HG03175 (cell line): ENCODE measurements around the gene GNAL.
A peak's percentile ranks its signal among the peaks of the same experiment; 100 is the strongest.
"Not testable (repeated sequence)": the region's sequence is repeated elsewhere in the genome, so short reads cannot be mapped to it uniquely, and the experiment has no call there.

ENCODE experiments used
- ATAC-seq: cut with Tn5 transposase; IDR thresholded peaks from one replicate; pipeline ENCODE4 v1.9.1; 2021; ENCODE audit warnings: mild to moderate bottlenecking, moderate library complexity; ENCODE audit not compliant: unreplicated experiment

GNAL gene

GRCh38 chr18:11844436-11844835, 155.4 kb downstream of the GNAL start:
- no peak for ATAC-seq

- ATAC-seq, result no peak
Observed at GRCh38 chr18:11845654-11846053, 156.6 kb downstream of the GNAL start.

- no peak for ATAC-seq
Observed at GRCh38 chr18:11847811-11848210, 158.7 kb downstream of the GNAL start.

GRCh38 chr18:11849279-11849678, 160.2 kb downstream of the GNAL start:
- ATAC-seq, result no peak

GRCh38 chr18:11849841-11850634, 161.0 kb downstream of the GNAL start:
- no peak for ATAC-seq

- ATAC-seq, result peak; percentile 28
Observed at GRCh38 chr18:11850821-11851145, 161.7 kb downstream of the GNAL start.

- ATAC-seq, result peak; percentile 94
Observed at GRCh38 chr18:11851146-11851805, 162.2 kb downstream of the GNAL start, which contains the start of gene CHMP1B. TSS of gene CHMP1B (plus strand) at chr18:11851413. CDS start at chr18:11851512, 99 bp downstream.

GRCh38 chr18:11851806-11852337, 162.8 kb downstream of the GNAL start:
- no peak for ATAC-seq

- not testable (repeated sequence) for ATAC-seq
Observed at GRCh38 chr18:11854554-11854953, 165.5 kb downstream of the GNAL start.

- ATAC-seq, result no peak
Observed at GRCh38 chr18:11857177-11857887, 168.3 kb downstream of the GNAL start.

- no peak for ATAC-seq
Observed at GRCh38 chr18:11859282-11859830, 170.3 kb downstream of the GNAL start.

- ATAC-seq, result no peak
Observed at GRCh38 chr18:11859903-11860407, 170.9 kb downstream of the GNAL start.

- no peak for ATAC-seq
Observed at GRCh38 chr18:11860594-11861450, 171.8 kb downstream of the GNAL start.

GRCh38 chr18:11861583-11862288, 172.7 kb downstream of the GNAL start:
- ATAC-seq, result no peak

- ATAC-seq, result no peak
Observed at GRCh38 chr18:11862468-11863137, 173.5 kb downstream of the GNAL start.

- no peak for ATAC-seq
Observed at GRCh38 chr18:11864471-11864870, 175.4 kb downstream of the GNAL start.

- ATAC-seq, result no peak
Observed at GRCh38 chr18:11865071-11865470, 176.0 kb downstream of the GNAL start.

- ATAC-seq, result no peak
Observed at GRCh38 chr18:11866329-11866728, 177.3 kb downstream of the GNAL start.

- ATAC-seq, result no peak
Observed at GRCh38 chr18:11866764-11867163, 177.7 kb downstream of the GNAL start.
